NCI-H510A treated with DMSO at 0.1 percent for 48 hours (cell line): Measurements from ENCODE around the gene KRT80.

Source experiments
- DNase-seq: peaks from one replicate; lab custom pipeline; 2025; lab: John Stamatoyannopoulos, UW

The KRT80 gene

GRCh38 chr12:52228931-52229330, 37.1 kb upstream of the KRT80 start:
- peak; percentile 44 for DNase-seq

- DNase-seq: no peak
These were observed 36.6 kb upstream of the KRT80 start for GRCh38 chr12:52228366-52228765.

GRCh38 chr12:52227606-52228166, 35.9 kb upstream of the KRT80 start:
- DNase-seq: no peak

- no peak for DNase-seq
These were observed 34.6 kb upstream of the KRT80 start for GRCh38 chr12:52226446-52226845.

DNA sequence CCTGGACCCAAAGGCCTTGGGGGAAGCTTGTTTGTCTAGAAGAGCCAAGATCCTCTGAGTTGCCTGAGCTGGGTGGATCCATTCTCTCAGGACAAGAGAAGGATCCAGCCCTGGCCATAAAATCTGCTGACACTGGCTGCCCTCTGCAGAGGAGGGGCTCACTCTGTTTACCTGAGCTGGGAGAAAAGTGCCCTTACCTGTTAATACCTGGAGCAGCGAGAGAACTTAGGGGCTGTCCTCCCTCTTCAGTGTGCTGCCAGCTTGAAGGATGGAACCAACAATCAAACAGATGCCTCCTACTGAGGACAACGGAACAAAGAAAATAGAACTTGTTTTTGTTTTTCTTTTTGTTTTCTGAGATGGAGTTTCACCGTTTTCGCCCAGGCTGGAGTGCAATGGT, 33.9 kb upstream of the KRT80 start:
- peak; percentile 83 for DNase-seq

DNA sequence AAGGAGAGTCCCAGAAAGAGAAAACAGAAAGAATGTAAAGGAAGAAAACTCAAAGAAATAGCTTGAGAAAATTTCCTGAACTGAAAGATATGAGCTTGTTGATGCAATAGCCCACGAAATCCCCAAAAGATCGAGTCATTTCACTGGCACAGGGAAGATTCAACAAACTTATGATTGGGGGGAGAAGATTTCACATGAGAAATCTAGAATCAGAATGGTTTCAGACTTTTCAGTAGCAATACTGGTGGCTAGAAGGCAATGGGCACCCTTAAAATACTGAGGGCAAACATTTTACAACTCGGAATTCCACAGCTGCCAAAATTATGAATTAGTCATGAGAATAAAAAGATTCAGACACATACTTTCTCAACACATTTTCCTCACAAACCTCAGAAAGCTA, 32.3 kb upstream of the KRT80 start:
- no peak for DNase-seq

GRCh38 chr12:52223406-52224039, 31.7 kb upstream of the KRT80 start:
- DNase-seq: no peak

- no peak for DNase-seq
These were observed 30.9 kb upstream of the KRT80 start for GRCh38 chr12:52222692-52223091.

DNA sequence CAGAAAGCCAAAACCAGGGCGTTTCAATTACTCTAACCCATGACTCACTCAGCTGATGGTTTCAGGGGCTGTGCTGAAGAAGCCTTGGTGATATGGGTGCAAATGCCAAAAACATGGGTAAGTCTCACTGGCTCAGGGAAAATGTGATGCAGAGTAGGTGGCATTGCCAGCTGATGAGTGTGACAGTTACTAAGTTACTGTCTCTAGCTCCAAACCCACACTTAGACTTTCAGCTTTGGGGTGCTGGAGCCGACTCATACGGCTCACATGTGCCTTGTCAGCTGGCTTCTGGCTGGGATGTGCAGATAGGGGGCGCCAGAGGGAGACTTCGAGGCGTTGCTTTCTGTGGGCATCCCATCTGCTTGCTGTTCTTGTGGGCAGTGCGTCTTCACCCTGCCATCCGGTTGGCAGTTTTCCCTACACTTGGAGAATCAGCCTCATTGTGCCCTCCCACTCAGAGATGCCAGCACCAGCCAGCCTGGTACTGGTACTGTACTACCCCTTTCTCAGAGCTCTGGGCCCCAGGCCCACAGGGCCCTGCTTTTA, 30.2 kb upstream of the KRT80 start:
- DNase-seq: no peak

GRCh38 chr12:52221070-52221781, 29.4 kb upstream of the KRT80 start:
- no peak for DNase-seq

DNA sequence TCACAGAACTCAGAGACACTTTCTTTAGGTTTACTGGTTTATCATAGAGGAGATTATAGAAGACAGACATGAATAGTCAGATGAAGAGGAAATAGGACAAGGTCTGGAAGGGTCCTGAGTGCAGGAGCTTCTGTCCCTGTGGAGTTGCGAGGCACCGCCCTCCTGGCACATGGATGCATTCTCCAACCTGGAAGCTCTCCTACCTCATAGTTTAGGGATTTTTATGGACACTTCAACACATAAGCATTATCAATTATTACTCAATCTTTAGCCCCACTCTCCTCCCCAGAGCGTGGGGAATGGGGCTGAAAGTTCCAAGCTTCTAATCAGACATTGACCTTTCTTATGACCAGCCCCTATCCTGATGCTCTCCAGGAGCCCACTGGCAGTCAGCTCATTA, 28.7 kb upstream of the KRT80 start:
- no peak for DNase-seq

- no peak for DNase-seq
These were observed 26.2 kb upstream of the KRT80 start for GRCh38 chr12:52218001-52218400.

DNA sequence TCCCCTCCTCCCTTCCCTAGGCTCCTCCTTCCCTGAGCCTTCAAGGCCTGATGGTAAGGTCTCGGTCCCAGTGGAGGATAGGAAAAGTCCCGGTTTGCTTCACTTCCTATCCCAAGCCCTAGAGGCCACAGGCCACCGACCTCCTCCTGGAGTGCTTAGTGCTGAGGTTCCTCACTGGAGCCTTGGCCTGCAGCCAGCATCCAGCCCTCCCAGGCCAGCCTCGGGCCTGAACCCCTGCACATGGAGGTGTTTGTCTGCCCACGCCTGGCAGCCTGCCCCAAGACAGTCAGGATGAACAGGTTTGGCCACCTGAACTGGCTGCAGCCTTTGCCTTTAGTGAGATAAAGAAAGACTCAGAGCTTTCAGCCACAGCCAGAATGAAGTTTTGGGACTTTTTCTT, 25.4 kb upstream of the KRT80 start:
- DNase-seq: peak; percentile 86

DNA sequence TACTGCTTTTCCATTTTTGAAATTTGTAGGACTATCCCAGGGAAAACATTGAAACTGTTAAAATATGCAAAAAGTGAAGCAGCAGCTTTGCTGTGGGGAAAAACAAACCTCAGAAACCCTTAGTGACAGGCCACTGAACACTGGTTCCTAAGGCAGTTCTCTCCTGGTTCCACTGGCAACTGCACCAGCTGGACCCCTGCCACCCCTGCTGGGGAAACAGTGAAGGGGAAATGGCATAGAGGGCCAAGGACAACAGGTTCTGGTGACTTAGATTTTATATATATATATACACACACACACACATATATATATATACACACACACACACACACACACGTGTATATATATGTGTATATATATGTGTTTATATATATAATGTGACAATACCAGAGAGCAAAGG, 25.0 kb upstream of the KRT80 start:
- DNase-seq: no peak

- no peak for DNase-seq
These were observed 24.3 kb upstream of the KRT80 start for GRCh38 chr12:52216100-52216499.

DNA sequence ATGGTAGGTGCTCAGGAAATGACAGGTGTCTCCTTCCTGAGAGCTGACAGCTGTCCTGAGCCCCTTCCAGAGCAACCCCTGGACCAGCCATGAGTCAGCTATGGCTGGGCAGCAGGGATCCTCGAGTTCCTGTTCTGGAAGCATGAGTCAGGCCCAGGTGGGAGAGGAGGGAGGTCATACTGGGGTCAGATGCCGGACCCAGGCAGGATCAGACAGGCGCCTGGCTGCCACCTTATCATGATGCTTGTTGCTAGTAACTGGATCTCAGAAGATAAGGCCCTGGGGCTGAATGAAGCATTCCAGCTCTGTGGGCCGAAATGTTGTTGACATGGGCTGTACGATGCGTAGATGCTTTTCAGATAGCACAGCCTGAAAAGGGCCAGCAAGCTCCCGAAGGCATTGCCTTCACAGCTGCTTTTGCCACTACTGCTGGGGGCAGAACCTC, 23.8 kb upstream of the KRT80 start:
- DNase-seq: no peak

DNA sequence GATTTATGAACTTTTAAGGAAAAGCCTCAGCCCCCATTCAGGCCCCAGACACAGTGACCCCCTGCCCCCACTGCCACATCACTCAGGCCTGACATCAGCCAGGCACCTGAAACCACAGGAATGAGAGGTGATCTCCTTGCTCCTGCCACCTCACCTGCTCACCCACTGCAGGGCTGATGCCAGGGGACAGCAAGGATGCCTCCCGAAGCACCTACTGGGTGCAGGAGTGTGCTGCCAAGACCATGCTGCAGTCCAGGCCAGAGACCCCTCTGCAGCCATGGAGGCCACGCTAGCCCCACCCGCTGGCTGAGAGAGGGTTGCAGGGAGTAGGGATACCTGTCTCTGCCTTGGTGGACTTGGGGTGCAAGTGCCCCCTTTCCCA, 22.6 kb upstream of the KRT80 start:
- DNase-seq: no peak

- peak; percentile 83 for DNase-seq
These were observed 22.0 kb upstream of the KRT80 start for GRCh38 chr12:52213564-52214420.

DNA sequence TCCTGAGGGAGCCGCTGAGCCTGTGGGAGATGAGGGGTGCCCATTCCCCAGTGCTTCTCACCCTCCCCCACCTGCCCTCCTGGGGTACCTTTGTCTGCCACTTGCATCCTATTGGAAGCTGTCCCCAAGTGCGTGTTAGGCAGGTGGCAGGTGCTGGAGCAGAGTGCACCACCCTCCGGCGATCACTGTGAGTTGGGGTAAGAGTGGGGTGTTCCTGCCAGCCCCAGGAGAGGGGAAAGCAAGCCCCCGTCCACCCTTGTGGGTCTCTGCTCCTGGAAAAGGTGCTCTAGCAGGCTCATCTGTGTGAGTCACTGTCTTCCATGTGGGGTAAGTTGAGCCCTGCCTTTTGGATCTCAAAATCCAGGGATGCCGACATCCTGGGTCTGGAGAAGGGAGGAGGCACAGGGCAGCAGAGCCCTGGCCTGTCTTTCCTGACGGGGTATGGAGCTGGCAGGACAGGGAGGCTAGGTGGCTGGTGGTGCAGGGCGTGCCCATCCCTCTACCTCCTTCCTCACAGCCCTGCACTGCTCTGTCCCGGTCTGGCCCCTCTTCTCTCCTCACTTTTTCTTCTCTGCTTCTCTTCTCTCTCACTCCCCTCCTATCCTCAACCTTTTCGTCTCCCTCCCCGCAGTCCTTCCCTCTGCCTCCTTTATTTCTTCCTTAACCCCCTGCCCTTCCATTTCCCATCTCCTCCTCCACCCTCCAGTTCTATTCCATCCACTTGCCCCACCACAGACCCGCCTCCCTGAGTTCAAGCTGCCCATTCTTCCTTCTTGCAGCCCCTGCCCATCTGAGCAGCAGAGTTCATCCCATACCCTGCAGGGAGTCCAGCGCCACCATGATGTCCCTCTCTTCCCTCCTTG, 21.1 kb upstream of the KRT80 start:
- DNase-seq: no peak

- no peak for DNase-seq
These were observed 20.1 kb upstream of the KRT80 start for GRCh38 chr12:52211716-52212585.
